Skeletal muscle tissue (tissue), 4 donors: ENCODE measurements around the gene DLG2. TPM values are rescaled to one million over a fixed set of nuclear protein-coding genes. Genes with fewer than 3 reads are reported as not detected.

Source experiments
- H3K27ac ChIP-seq: one replicate; pipeline ENCODE4 v1.7.0; 2013; ENCODE audit warnings: mild to moderate bottlenecking, low read depth, low read length, inconsistent platforms
- H3K27me3 ChIP-seq, 3 donors: one replicate each; pipeline ENCODE4 v1.7.0; 2013; ENCODE audit warnings: low read length in 3 of 3; ENCODE audit not compliant: control insufficient read depth in 3 of 3, insufficient read depth in 3 of 3
- H3K36me3 ChIP-seq, 3 donors: one replicate each; pipeline ENCODE4 v1.7.0; 2013; ENCODE audit warnings: low read length in 3 of 3; ENCODE audit not compliant: control insufficient read depth in 3 of 3, insufficient read depth in 3 of 3
- H3K4me1 ChIP-seq, 3 donors: one replicate each; pipeline ENCODE4 v1.7.0; 2013; ENCODE audit warnings: low read length in 3 of 3, mild to moderate bottlenecking in 3 of 3; ENCODE audit not compliant: control insufficient read depth in 3 of 3, insufficient read depth in 3 of 3
- H3K4me3 ChIP-seq, 3 donors: one replicate each; pipeline ENCODE4 v1.7.0; 2013; ENCODE audit warnings: low read length in 3 of 3
- H3K9ac ChIP-seq, 3 donors: one replicate each; pipeline ENCODE4 v1.7.0; 2013; ENCODE audit warnings: low read length in 3 of 3, mild to moderate bottlenecking in 3 of 3, moderate library complexity in 2 of 3, low read depth in 1 of 3
- H3K9me3 ChIP-seq, 3 donors: one replicate each; pipeline ENCODE4 v1.7.0; 2013; ENCODE audit warnings: low read length in 3 of 3; ENCODE audit not compliant: control insufficient read depth in 3 of 3
- total RNA-seq: library from RNA; depleted of rRNA; stranded (reverse); fragments of >200 nt; gene quantifications from one replicate; pipeline ENCODE4 v1.2.3, GENCODE V29; 2014
- donor health status: Osteomylitis.

DLG2 gene
- total RNA-seq, 1 donor from 2014 or later: 18.3 TPM

- no peak overlapping the region for H3K4me3 ChIP-seq
- H3K36me3 ChIP-seq: no peaks in the 10 kb centered on the region
- H3K9ac ChIP-seq: no peak overlapping the region
- H3K4me1 ChIP-seq: peaks cover 5 to 14% (median 8%) of the 10 kb centered on the region in 3 donors
- H3K27me3 ChIP-seq: no peaks in the 10 kb centered on the region
- H3K9me3 ChIP-seq: no peaks in the 10 kb centered on the region
- no peak overlapping the region for H3K27ac ChIP-seq
Observed at GRCh38 chr11:84722583-84723108, 904.5 kb downstream of the DLG2 start.

GRCh38 chr11:84721561-84721961 lies 905.6 kb downstream of the DLG2 start:
- Histone ChIP-seq H3K9ac (peak overlapping the region in 1 of 3 donors; percentile 72), H3K36me3 (no peaks in the 10 kb centered on the region), H3K9me3 (no peaks in the 10 kb centered on the region), H3K4me1 (peaks cover 5 to 14% (median 8%) of the 10 kb centered on the region in 3 donors), H3K27ac (no peak overlapping the region), H3K4me3 (peak overlapping the region in 1 of 3 donors; percentile 86), H3K27me3 (no peaks in the 10 kb centered on the region)

- H3K9me3 ChIP-seq: no peaks in the 10 kb centered on the region
- H3K9ac ChIP-seq: peak overlapping the region; percentile 62 to 75 (median 72)
- H3K4me1 ChIP-seq: peaks cover 5 to 14% (median 8%) of the 10 kb centered on the region in 3 donors
- H3K27me3 ChIP-seq: no peaks in the 10 kb centered on the region
- peak overlapping the region; percentile 70 to 86 (median 74) for H3K4me3 ChIP-seq
- no peaks in the 10 kb centered on the region for H3K36me3 ChIP-seq
- H3K27ac ChIP-seq: no peak overlapping the region
Observed at GRCh38 chr11:84720706-84721402, 906.3 kb downstream of the DLG2 start.

- no peaks in the 10 kb centered on the region for H3K9me3 ChIP-seq
- no peaks in the 10 kb centered on the region for H3K27me3 ChIP-seq
- H3K4me3 ChIP-seq: peak overlapping the region; percentile 70 to 86 (median 74)
- H3K27ac ChIP-seq: no peak overlapping the region
- H3K36me3 ChIP-seq: no peaks in the 10 kb centered on the region
- peak overlapping the region; percentile 72 to 77 (median 75) for H3K9ac ChIP-seq
- H3K4me1 ChIP-seq: peaks cover 5 to 14% (median 8%) of the 10 kb centered on the region in 3 donors
Observed at GRCh38 chr11:84719935-84720577, 907.1 kb downstream of the DLG2 start.

- H3K36me3 ChIP-seq: no peaks in the 10 kb centered on the region
- H3K9me3 ChIP-seq: no peaks in the 10 kb centered on the region
- no peaks in the 10 kb centered on the region for H3K27me3 ChIP-seq
- no peak overlapping the region for H3K4me3 ChIP-seq
- no peak overlapping the region for H3K9ac ChIP-seq
- no peak overlapping the region for H3K27ac ChIP-seq
- H3K4me1 ChIP-seq: no peaks in the 10 kb centered on the region
Observed at GRCh38 chr11:84714316-84714780, 912.8 kb downstream of the DLG2 start.

- no peaks in the 10 kb centered on the region for H3K36me3 ChIP-seq
- no peaks in the 10 kb centered on the region for H3K9me3 ChIP-seq
- H3K9ac ChIP-seq: no peak overlapping the region
- no peak overlapping the region for H3K4me3 ChIP-seq
- no peak overlapping the region for H3K27ac ChIP-seq
- no peaks in the 10 kb centered on the region for H3K27me3 ChIP-seq
- no peaks in the 10 kb centered on the region for H3K4me1 ChIP-seq
Observed at GRCh38 chr11:84691830-84692229, 935.3 kb downstream of the DLG2 start.

GRCh38 chr11:84687433-84687832 lies 939.7 kb downstream of the DLG2 start:
- Histone ChIP-seq H3K4me1 (no peaks in the 10 kb centered on the region), H3K27ac (no peak overlapping the region), H3K36me3 (no peaks in the 10 kb centered on the region), H3K9me3 (no peaks in the 10 kb centered on the region), H3K4me3 (no peak overlapping the region), H3K27me3 (no peaks in the 10 kb centered on the region), H3K9ac (no peak overlapping the region)

- Histone ChIP-seq H3K9me3 (no peaks in the 10 kb centered on the region), H3K27ac (no peak overlapping the region), H3K4me3 (no peak overlapping the region), H3K36me3 (no peaks in the 10 kb centered on the region), H3K27me3 (no peaks in the 10 kb centered on the region), H3K9ac (no peak overlapping the region), H3K4me1 (no peaks in the 10 kb centered on the region)
Observed at GRCh38 chr11:84686716-84687115, 940.4 kb downstream of the DLG2 start.

- Histone ChIP-seq H3K9ac (no peak overlapping the region), H3K4me1 (no peaks in the 10 kb centered on the region), H3K36me3 (no peaks in the 10 kb centered on the region), H3K27ac (no peak overlapping the region), H3K27me3 (no peaks in the 10 kb centered on the region), H3K4me3 (no peak overlapping the region), H3K9me3 (no peaks in the 10 kb centered on the region)
Observed at GRCh38 chr11:84685976-84686375, 941.2 kb downstream of the DLG2 start.

- H3K36me3 ChIP-seq: no peaks in the 10 kb centered on the region
- H3K4me1 ChIP-seq: no peaks in the 10 kb centered on the region
- no peak overlapping the region for H3K4me3 ChIP-seq
- H3K27me3 ChIP-seq: no peaks in the 10 kb centered on the region
- H3K9ac ChIP-seq: no peak overlapping the region
- H3K27ac ChIP-seq: no peak overlapping the region
- no peaks in the 10 kb centered on the region for H3K9me3 ChIP-seq
Observed at GRCh38 chr11:84685149-84685548, 942.0 kb downstream of the DLG2 start.
